Esophagus squamous epithelium (tissue), 4 donors: ENCODE results near the gene C12orf43.

ENCODE experiments used
- POLR2A ChIP-seq, 4 donors: fragments of 450-650 bp; IDR thresholded peaks; one replicate each; pipeline ENCODE4 v1.6.1; 2017; ENCODE audit warnings: antibody characterized with exemption in 4 of 4, mild to moderate bottlenecking in 4 of 4, moderate library complexity in 3 of 4
- TF ChIP-seq, protein P1 (sequence below), 6 experiments: fragments of 450-650 bp in 4 of 6; fragments of 200-600 bp in 2 of 6; sonication (generic) in 2 of 6; IDR thresholded peaks; one replicate each; pipeline ENCODE4 v1.5.1; 2016 to 2019; ENCODE audit warnings: antibody characterized with exemption in 6 of 6, mild to moderate bottlenecking in 4 of 6, moderate library complexity in 4 of 6

DNA sequence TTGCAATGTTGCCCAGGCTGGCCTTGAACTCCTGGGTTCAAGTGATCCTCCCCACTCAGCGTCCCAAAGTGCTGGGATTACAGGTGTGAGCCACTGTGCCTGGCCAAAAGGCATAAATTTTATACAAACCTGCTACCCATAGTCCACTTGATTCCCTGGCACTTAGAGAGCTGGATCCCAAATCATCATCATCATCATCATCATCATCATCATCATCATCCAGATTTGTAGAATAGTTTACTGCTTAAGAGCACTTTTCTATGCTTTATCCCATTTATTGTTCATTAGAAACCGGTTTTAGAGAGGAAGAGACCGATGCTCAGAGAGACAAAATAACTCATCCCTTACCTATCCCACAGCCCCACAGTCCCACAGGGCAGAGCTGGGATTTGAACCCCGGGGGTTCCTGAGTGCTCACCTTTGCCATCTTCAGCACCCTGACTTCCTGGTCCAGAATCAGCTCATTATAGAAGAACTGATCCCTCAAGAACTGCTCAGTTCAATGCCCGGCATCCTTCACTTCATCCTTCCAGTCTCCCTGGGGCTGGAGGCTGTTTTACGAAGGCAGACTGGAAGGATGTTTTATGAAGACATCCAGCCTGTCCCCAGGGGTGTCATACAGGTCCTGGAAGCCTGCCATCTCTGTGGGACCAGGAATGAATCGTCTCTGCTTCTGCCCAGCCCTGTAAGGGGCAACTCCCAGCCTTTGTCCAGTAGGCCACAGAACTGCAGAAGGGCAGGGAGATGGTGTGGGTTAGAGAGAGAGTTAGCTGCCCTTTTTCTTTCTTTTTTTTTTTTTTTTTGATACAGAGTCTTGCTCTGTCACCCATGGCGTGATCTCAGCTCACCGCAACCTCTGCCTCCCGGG lies 43.0 kb upstream of the C12orf43 start:
- TF ChIP-seq, protein P1, sequence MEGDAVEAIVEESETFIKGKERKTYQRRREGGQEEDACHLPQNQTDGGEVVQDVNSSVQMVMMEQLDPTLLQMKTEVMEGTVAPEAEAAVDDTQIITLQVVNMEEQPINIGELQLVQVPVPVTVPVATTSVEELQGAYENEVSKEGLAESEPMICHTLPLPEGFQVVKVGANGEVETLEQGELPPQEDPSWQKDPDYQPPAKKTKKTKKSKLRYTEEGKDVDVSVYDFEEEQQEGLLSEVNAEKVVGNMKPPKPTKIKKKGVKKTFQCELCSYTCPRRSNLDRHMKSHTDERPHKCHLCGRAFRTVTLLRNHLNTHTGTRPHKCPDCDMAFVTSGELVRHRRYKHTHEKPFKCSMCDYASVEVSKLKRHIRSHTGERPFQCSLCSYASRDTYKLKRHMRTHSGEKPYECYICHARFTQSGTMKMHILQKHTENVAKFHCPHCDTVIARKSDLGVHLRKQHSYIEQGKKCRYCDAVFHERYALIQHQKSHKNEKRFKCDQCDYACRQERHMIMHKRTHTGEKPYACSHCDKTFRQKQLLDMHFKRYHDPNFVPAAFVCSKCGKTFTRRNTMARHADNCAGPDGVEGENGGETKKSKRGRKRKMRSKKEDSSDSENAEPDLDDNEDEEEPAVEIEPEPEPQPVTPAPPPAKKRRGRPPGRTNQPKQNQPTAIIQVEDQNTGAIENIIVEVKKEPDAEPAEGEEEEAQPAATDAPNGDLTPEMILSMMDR (IDR thresholded peaks at IDR 0.05): no peak
- no peak for TF ChIP-seq POLR2A (IDR thresholded peaks at IDR 0.05)
